GM12878 (cell line): Measurements from ENCODE around the gene RTCA.

ENCODE experiments used
- BHLHE40 ChIP-seq, 2 experiments: fragments of 450-650 bp in 1 of 2; IDR thresholded peaks; 2 replicates each; pipeline ENCODE4 v1.6.1; 2011 to 2017; ENCODE audit warnings: low read depth in 2 of 2, borderline replicate concordance in 1 of 2, improper control_type of control experiment in 1 of 2, low read length in 1 of 2, mild to moderate bottlenecking in 1 of 2
- CBFB ChIP-seq: IDR thresholded peaks from 2 replicates; pipeline ENCODE4 v1.6.1; 2016; ENCODE audit warnings: antibody characterized with exemption, low read depth
- CHD2 ChIP-seq: IDR thresholded peaks from 2 replicates; pipeline ENCODE4 v1.6.1; 2011; ENCODE audit warnings: low read depth, low read length, improper control_type of control experiment, borderline replicate concordance
- FOXK2 ChIP-seq: fragments of 450-650 bp; IDR thresholded peaks from 2 replicates; pipeline ENCODE4 v1.6.1; 2017; ENCODE audit warnings: mild to moderate bottlenecking, moderate library complexity
- POLR2AphosphoS5 ChIP-seq: IDR thresholded peaks from 2 replicates; pipeline ENCODE4 v1.6.1; 2011; ENCODE audit warnings: mild to moderate bottlenecking, low read length, inconsistent platforms

- TF ChIP-seq BHLHE40 (IDR thresholded peaks at IDR 0.05; ENCODE audit: borderline replicate concordance in 1 of 2, low read depth in 2 of 2, low read length in 1 of 2) (no peak), CHD2 (no peak), CBFB (no peak), POLR2AphosphoS5 (no peak), FOXK2 (no peak)
Observed at GRCh38 chr1:100316622-100317021, 50.6 kb downstream of the RTCA start.
